ENCODE data around the gene BCL2L13.

BCL2L13 gene

GRCh38 chr22:17717708-17718107, 79.2 kb downstream of the BCL2L13 start:
- no peak for DNase-seq (ENCODE audit: low read depth, low spot score)
- Histone ChIP-seq H3K9ac (ENCODE audit: insufficient read length, low read depth) (no peak overlapping the region), H3K9me3 (ENCODE audit: insufficient read depth, low read length) (no peaks in the 10 kb centered on the region), H3K27me3 (ENCODE audit: insufficient read depth, insufficient read length) (no peaks in the 10 kb centered on the region), H3K4me3 (ENCODE audit: insufficient read length, low read depth) (no peak overlapping the region), H3K36me3 (ENCODE audit: insufficient read depth, insufficient read length, low read length) (peaks cover 4% of the 10 kb centered on the region), H3K4me1 (ENCODE audit: insufficient read depth, insufficient read length) (no peaks in the 10 kb centered on the region)
- TF ChIP-seq SUZ12 (IDR thresholded peaks at IDR 0.05; ENCODE audit: extremely low read depth, insufficient read depth, insufficient read length), result no peak
- TF ChIP-seq YY1 (IDR thresholded peaks at IDR 0.05; ENCODE audit: insufficient read depth, insufficient read length), result no peak
- TF ChIP-seq ZNF274 (IDR thresholded peaks at IDR 0.05; ENCODE audit: low read depth, low read length), result no peak

- H3K9ac ChIP-seq (ENCODE audit: insufficient read length, low read depth), result no peak overlapping the region
- TF ChIP-seq ZNF274 (IDR thresholded peaks at IDR 0.05; ENCODE audit: low read depth, low read length), result no peak
- TF ChIP-seq SUZ12 (IDR thresholded peaks at IDR 0.05; ENCODE audit: extremely low read depth, insufficient read depth, insufficient read length), result no peak
- TF ChIP-seq YY1 (IDR thresholded peaks at IDR 0.05; ENCODE audit: insufficient read depth, insufficient read length), result no peak
- no peak overlapping the region for H3K4me3 ChIP-seq (ENCODE audit: insufficient read length, low read depth)
- H3K9me3 ChIP-seq (ENCODE audit: insufficient read depth, low read length), result no peaks in the 10 kb centered on the region
- peaks cover 4% of the 10 kb centered on the region for H3K36me3 ChIP-seq (ENCODE audit: insufficient read depth, insufficient read length, low read length)
- no peaks in the 10 kb centered on the region for H3K27me3 ChIP-seq (ENCODE audit: insufficient read depth, insufficient read length)
- H3K4me1 ChIP-seq (ENCODE audit: insufficient read depth, insufficient read length), result no peaks in the 10 kb centered on the region
- no peak for DNase-seq (ENCODE audit: low read depth, low spot score)
These were observed 81.4 kb downstream of the BCL2L13 start for GRCh38 chr22:17719911-17720310.

GRCh38 chr22:17724241-17724640, 85.7 kb downstream of the BCL2L13 start:
- no peak overlapping the region for H3K4me3 ChIP-seq (ENCODE audit: insufficient read length, low read depth)
- H3K36me3 ChIP-seq (ENCODE audit: insufficient read depth, insufficient read length, low read length), result peaks cover 29% of the 10 kb centered on the region
- no peaks in the 10 kb centered on the region for H3K9me3 ChIP-seq (ENCODE audit: insufficient read depth, low read length)
- H3K4me1 ChIP-seq (ENCODE audit: insufficient read depth, insufficient read length), result no peaks in the 10 kb centered on the region
- TF ChIP-seq YY1 (IDR thresholded peaks at IDR 0.05; ENCODE audit: insufficient read depth, insufficient read length) (no peak), SUZ12 (IDR thresholded peaks at IDR 0.05; ENCODE audit: extremely low read depth, insufficient read depth, insufficient read length) (no peak), ZNF274 (IDR thresholded peaks at IDR 0.05; ENCODE audit: low read depth, low read length) (no peak)
- H3K9ac ChIP-seq (ENCODE audit: insufficient read length, low read depth), result no peak overlapping the region
- DNase-seq (ENCODE audit: low read depth, low spot score), result no peak
- H3K27me3 ChIP-seq (ENCODE audit: insufficient read depth, insufficient read length), result no peaks in the 10 kb centered on the region

GRCh38 chr22:17724678-17725499, 86.3 kb downstream of the BCL2L13 start:
- H3K36me3 ChIP-seq (ENCODE audit: insufficient read depth, insufficient read length, low read length), result peaks cover 35% of the 10 kb centered on the region
- H3K4me1 ChIP-seq (ENCODE audit: insufficient read depth, insufficient read length), result no peaks in the 10 kb centered on the region

GRCh38 chr22:17725500-17725796, 86.9 kb downstream of the BCL2L13 start:
- no peaks in the 10 kb centered on the region for H3K4me1 ChIP-seq (ENCODE audit: insufficient read depth, insufficient read length)
- DNase-seq (ENCODE audit: low read depth, low spot score), result no peak
- no peaks in the 10 kb centered on the region for H3K9me3 ChIP-seq (ENCODE audit: insufficient read depth, low read length)
- no peak overlapping the region for H3K4me3 ChIP-seq (ENCODE audit: insufficient read length, low read depth)
- H3K9ac ChIP-seq (ENCODE audit: insufficient read length, low read depth), result no peak overlapping the region
- peaks cover 40% of the 10 kb centered on the region for H3K36me3 ChIP-seq (ENCODE audit: insufficient read depth, insufficient read length, low read length)
- no peaks in the 10 kb centered on the region for H3K27me3 ChIP-seq (ENCODE audit: insufficient read depth, insufficient read length)
- no peak for TF ChIP-seq YY1 (IDR thresholded peaks at IDR 0.05; ENCODE audit: insufficient read depth, insufficient read length)
- TF ChIP-seq SUZ12 (IDR thresholded peaks at IDR 0.05; ENCODE audit: extremely low read depth, insufficient read depth, insufficient read length), result no peak
- no peak for TF ChIP-seq ZNF274 (IDR thresholded peaks at IDR 0.05; ENCODE audit: low read depth, low read length)

More at GRCh38 chr22:17724678-17725499, 86.3 kb downstream of the BCL2L13 start:
- H3K27me3 ChIP-seq (ENCODE audit: insufficient read depth, insufficient read length), result no peaks in the 10 kb centered on the region
- TF ChIP-seq YY1 (IDR thresholded peaks at IDR 0.05; ENCODE audit: insufficient read depth, insufficient read length) (no peak), SUZ12 (IDR thresholded peaks at IDR 0.05; ENCODE audit: extremely low read depth, insufficient read depth, insufficient read length) (no peak), ZNF274 (IDR thresholded peaks at IDR 0.05; ENCODE audit: low read depth, low read length) (no peak)
- no peaks in the 10 kb centered on the region for H3K9me3 ChIP-seq (ENCODE audit: insufficient read depth, low read length)
- no peak overlapping the region for H3K9ac ChIP-seq (ENCODE audit: insufficient read length, low read depth)
- DNase-seq (ENCODE audit: low read depth, low spot score), result no peak
- no peak overlapping the region for H3K4me3 ChIP-seq (ENCODE audit: insufficient read length, low read depth)

- TF ChIP-seq YY1 (IDR thresholded peaks at IDR 0.05; ENCODE audit: insufficient read depth, insufficient read length) (no peak), SUZ12 (IDR thresholded peaks at IDR 0.05; ENCODE audit: extremely low read depth, insufficient read depth, insufficient read length) (no peak), ZNF274 (IDR thresholded peaks at IDR 0.05; ENCODE audit: low read depth, low read length) (no peak)
- H3K27me3 ChIP-seq (ENCODE audit: insufficient read depth, insufficient read length), result no peaks in the 10 kb centered on the region
- peaks cover 45% of the 10 kb centered on the region for H3K36me3 ChIP-seq (ENCODE audit: insufficient read depth, insufficient read length, low read length)
- no peaks in the 10 kb centered on the region for H3K4me1 ChIP-seq (ENCODE audit: insufficient read depth, insufficient read length)
- H3K4me3 ChIP-seq (ENCODE audit: insufficient read length, low read depth), result no peak overlapping the region
- H3K9ac ChIP-seq (ENCODE audit: insufficient read length, low read depth), result no peak overlapping the region
- no peak for DNase-seq (ENCODE audit: low read depth, low spot score)
- no peaks in the 10 kb centered on the region for H3K9me3 ChIP-seq (ENCODE audit: insufficient read depth, low read length)
These were observed 87.7 kb downstream of the BCL2L13 start for GRCh38 chr22:17726006-17726927.
